Chondrocyte (in vitro differentiated cells): ENCODE data around the gene LAMTOR5. TPM values are rescaled to one million over a fixed set of nuclear protein-coding genes. Genes with fewer than 3 reads are reported as not detected.
A peak's percentile ranks its signal among the peaks of the same experiment; 100 is the strongest.

ENCODE experiments used
- DNase-seq: peaks from one replicate; pipeline ENCODE4 v3.0.0; 2021; ENCODE audit warnings: mixed read lengths, low spot score
- H3K27ac Mint-ChIP-seq: one replicate; pipeline ENCODE4 v1.8.0; 2021; ENCODE audit warnings: mild to moderate bottlenecking, moderate library complexity, mixed read lengths; ENCODE audit not compliant: unreplicated experiment
- H3K27me3 Mint-ChIP-seq: 2 replicates; pipeline ENCODE4 v1.8.0; 2021; ENCODE audit warnings: low read depth, mixed read lengths
- H3K36me3 Mint-ChIP-seq: 2 replicates; pipeline ENCODE4 v1.8.0; 2021; ENCODE audit warnings: low read depth, mixed read lengths
- H3K4me1 Mint-ChIP-seq: 2 replicates; pipeline ENCODE4 v1.8.0; 2021; ENCODE audit warnings: low read depth, mild to moderate bottlenecking, mixed read lengths
- H3K4me3 Mint-ChIP-seq: one replicate; pipeline ENCODE4 v1.8.0; 2021; ENCODE audit warnings: mild to moderate bottlenecking, moderate library complexity, mixed read lengths; ENCODE audit not compliant: unreplicated experiment
- H3K9me3 Mint-ChIP-seq: 2 replicates; pipeline ENCODE4 v1.8.0; 2021; ENCODE audit warnings: low read depth, mixed read lengths
- total RNA-seq: library from RNA; stranded (reverse); gene quantifications from 3 replicates; pipeline ENCODE4 v1.2.1, GENCODE V29; 2021
- TF ChIP-seq, protein P1 (sequence below): fragments of 200-600 bp; sonication (generic); IDR thresholded peaks from 2 replicates; pipeline ENCODE4 v1.5.0; 2021; ENCODE audit warnings: antibody characterized with exemption, mild to moderate bottlenecking, moderate library complexity

Gene LAMTOR5
- total RNA-seq, 1 donor from 2014 or later: 97.1 TPM

DNA sequence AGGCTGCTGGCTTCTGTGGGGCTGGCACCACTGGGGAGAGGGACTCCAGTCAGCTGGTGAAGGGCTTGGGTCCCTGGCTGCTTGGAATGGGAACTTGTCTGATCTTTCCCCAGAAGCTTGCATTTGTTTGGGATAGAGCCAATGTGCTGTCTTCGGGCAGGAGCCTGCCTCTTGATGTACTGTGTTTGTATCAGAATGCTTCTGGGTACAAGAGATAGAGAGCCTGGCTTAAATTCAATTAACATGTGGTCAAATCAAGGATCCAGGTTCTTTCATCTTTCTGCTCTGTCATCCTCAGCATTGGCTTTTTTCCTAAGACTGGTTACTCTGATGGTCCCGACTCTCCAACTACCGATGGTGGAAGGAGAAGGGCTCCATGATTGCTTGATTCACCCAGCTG is 27.5 kb upstream of the LAMTOR5 start:
- TF ChIP-seq, protein P1, sequence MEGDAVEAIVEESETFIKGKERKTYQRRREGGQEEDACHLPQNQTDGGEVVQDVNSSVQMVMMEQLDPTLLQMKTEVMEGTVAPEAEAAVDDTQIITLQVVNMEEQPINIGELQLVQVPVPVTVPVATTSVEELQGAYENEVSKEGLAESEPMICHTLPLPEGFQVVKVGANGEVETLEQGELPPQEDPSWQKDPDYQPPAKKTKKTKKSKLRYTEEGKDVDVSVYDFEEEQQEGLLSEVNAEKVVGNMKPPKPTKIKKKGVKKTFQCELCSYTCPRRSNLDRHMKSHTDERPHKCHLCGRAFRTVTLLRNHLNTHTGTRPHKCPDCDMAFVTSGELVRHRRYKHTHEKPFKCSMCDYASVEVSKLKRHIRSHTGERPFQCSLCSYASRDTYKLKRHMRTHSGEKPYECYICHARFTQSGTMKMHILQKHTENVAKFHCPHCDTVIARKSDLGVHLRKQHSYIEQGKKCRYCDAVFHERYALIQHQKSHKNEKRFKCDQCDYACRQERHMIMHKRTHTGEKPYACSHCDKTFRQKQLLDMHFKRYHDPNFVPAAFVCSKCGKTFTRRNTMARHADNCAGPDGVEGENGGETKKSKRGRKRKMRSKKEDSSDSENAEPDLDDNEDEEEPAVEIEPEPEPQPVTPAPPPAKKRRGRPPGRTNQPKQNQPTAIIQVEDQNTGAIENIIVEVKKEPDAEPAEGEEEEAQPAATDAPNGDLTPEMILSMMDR: no peak
- Mint-ChIP-seq H3K27ac (no peak overlapping the region), H3K27me3 (peaks cover 20% of the 10 kb centered on the region), H3K9me3 (no peaks in the 10 kb centered on the region), H3K4me1 (peaks cover 5% of the 10 kb centered on the region), H3K4me3 (no peak overlapping the region), H3K36me3 (peaks cover 1% of the 10 kb centered on the region)
- no peak for DNase-seq

DNA sequence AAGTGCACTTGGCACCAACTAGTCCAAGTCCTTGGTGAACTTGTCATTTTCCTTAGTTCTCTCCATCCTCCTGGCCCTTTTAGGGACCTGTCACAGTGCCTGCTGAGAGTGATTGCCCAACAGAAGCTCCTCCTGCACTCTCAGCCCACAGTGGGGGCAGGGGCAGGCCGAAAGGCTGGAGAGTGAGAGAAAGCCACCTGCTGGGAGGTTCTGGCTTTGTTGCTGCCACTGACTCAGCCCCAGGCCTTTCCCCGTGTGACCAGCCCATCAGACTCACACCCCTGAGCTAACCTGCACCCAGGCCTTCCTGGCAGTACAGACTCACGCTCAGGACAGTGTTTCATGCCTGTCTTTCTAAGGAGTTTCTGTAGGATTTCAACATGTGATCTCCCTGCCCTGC is 26.3 kb upstream of the LAMTOR5 start:
- Mint-ChIP-seq H3K27ac (no peak overlapping the region), H3K27me3 (peaks cover 21% of the 10 kb centered on the region), H3K4me3 (no peak overlapping the region), H3K9me3 (no peaks in the 10 kb centered on the region), H3K4me1 (peaks cover 5% of the 10 kb centered on the region), H3K36me3 (peaks cover 1% of the 10 kb centered on the region)
- TF ChIP-seq, protein P1: peak; percentile 22
- DNase-seq: no peak

DNA sequence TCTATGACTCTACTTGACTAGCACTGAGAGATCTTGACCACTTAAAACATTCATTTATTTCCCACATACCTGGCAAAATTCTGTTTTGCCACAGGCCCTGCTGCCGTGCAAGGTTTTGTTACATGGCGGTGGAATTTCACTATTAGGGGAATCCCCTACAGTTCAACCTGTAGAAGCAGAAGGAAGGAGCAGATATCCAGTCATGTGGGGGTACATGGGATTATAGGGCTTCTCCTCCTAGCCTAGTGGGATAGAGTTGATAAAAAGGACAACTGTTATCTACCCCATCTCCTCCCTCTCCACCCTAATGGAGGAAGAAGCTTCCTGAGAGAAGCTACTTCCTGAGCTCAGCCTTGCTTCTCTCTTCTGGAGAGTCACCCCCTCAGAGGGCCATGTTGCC is 25.7 kb upstream of the LAMTOR5 start:
- TF ChIP-seq, protein P1: no peak
- Mint-ChIP-seq H3K27ac (no peak overlapping the region), H3K4me3 (no peak overlapping the region), H3K9me3 (no peaks in the 10 kb centered on the region), H3K4me1 (peaks cover 5% of the 10 kb centered on the region), H3K36me3 (peaks cover 1% of the 10 kb centered on the region), H3K27me3 (peaks cover 21% of the 10 kb centered on the region)
- DNase-seq: no peak

DNA sequence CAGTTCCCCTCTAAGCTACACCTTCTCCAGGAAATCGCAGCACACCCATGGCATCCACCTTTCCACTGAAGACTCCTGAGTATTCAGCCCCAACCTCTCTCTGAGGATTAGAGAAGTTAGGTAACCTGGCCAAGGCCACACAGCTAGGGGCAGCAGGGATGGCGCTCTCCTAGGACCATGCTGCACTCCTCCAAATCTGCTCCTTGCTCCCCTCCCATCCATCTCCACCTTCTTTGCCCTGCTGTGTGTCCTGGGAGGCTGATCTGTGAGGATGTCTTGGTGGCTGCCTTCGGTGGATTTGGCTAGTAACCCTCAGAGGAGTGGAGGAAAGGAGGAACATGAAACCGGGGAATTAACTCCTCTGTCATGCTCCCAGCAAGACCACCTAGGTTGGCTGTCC is 23.4 kb upstream of the LAMTOR5 start:
- H3K36me3 Mint-ChIP-seq: peaks cover 1% of the 10 kb centered on the region
- TF ChIP-seq, protein P1: no peak
- H3K27ac Mint-ChIP-seq: no peak overlapping the region
- H3K9me3 Mint-ChIP-seq: no peaks in the 10 kb centered on the region
- H3K4me3 Mint-ChIP-seq: no peak overlapping the region
- H3K27me3 Mint-ChIP-seq: peaks cover 21% of the 10 kb centered on the region
- no peak for DNase-seq
- peaks cover 5% of the 10 kb centered on the region for H3K4me1 Mint-ChIP-seq

DNA sequence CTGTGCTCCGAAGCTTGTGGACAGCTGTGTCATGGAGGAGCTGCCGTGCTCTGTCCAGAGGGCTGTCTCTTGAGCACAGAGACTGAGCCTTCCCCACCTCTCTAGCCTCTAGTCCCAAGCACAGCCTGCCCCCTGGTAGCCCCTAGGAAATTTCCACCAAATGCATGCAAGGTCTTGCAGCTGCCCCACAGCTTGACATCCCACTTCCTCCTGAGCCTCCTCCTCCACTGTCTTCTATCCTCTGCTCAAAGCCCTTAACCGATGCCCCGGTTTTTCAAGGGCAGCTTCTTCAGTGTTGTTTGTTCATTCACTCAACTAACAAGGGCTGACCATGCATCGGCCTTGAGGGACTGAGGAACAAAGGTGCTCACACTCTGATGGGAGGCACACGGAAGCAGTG is 22.9 kb upstream of the LAMTOR5 start:
- H3K36me3 Mint-ChIP-seq: peaks cover 1% of the 10 kb centered on the region
- H3K4me3 Mint-ChIP-seq: no peak overlapping the region
- H3K27ac Mint-ChIP-seq: no peak overlapping the region
- TF ChIP-seq, protein P1: no peak
- no peaks in the 10 kb centered on the region for H3K9me3 Mint-ChIP-seq
- DNase-seq: no peak
- peaks cover 21% of the 10 kb centered on the region for H3K27me3 Mint-ChIP-seq
- H3K4me1 Mint-ChIP-seq: peaks cover 10% of the 10 kb centered on the region
